ENCODE measurements around the gene CWC22. TPM values are rescaled to one million over a fixed set of nuclear protein-coding genes. Genes with fewer than 3 reads are reported as not detected.
"Not testable (repeated sequence)": the region's sequence is repeated elsewhere in the genome, so short reads cannot be mapped to it uniquely, and the experiment has no call there.

Gene CWC22
- polyA plus RNA-seq (2013, experiment 1 of 2) = 40.1 TPM
- polyA plus RNA-seq (2013, experiment 2 of 2) = 40.1 TPM

DNA sequence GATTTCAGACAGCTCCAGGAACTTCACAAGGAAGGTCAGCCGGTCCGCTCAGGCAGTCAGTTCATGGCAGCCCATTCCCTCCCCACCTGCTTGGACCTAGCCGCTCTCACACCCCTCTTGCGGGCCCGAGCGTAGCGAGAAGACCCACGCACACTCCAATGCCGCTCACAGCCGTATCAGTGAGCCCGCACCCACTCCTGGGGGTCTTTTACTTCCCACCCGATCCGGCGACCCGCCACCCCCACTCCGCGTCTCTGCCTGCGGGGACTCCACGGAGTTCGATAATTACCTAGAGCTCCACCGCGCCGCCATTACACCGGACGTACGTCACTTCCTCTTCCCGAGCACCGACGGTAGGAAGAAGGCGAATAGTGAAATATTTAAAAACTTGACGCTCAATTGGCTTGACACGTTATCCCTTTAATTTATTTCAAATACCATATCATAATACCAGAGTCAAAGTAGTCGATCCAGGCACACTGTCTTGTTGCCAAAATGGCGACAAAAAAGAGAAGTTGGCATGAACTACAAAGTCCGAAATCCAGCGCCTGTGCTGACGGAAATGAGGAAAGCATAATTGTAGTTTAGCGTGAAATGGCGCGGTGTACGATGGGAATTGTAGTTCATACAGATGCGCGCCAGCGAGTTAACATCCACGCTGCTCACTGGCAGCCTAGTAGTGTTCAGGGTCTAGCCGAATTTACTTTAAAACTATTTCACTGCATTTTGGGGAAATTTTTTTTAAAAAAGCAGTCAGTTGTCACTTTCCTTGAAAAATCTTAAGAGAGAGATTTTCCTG, at the start of gene CWC22:
Gene CWC22 (minus strand): TSS at position 517 of the 799 bp plus-strand sequence. CDS start 13,956 bp downstream, outside the sequence.
- Histone ChIP-seq H3K79me2 (ENCODE audit: control insufficient read depth, insufficient read depth, low read length) (peaks cover 42% of the 10 kb centered on the region), H3K56ac (ENCODE audit: low read length) (peak within 1 kb of the TSS; percentile 94), H3K27ac (ENCODE audit: low read depth, low read length) (peak within 1 kb of the TSS; percentile 62), H2BK15ac (replicated peaks; ENCODE audit: low read depth) (peak within 1 kb of the TSS; percentile 86), H3K23ac (ENCODE audit: low read length) (peak within 1 kb of the TSS; percentile 19), H3K4me3 (ENCODE audit: low read length) (peak within 1 kb of the TSS; percentile 94), H2BK120ac (ENCODE audit: low read depth, low read length) (no peak within 1 kb of the TSS), H3K27me3 (ENCODE audit: insufficient read depth, low read length, poor library complexity) (no peaks in the 10 kb centered on the region), H3K4me1 (ENCODE audit: control insufficient read depth, low read depth, low read length) (no peaks in the 10 kb centered on the region), H2AK5ac (ENCODE audit: low read length) (no peak within 1 kb of the TSS), H3K4me2 (ENCODE audit: low read length) (peak within 1 kb of the TSS; percentile 73), H4K5ac (ENCODE audit: low read length) (peak within 1 kb of the TSS; percentile 59), H3K4ac (ENCODE audit: low read depth, low read length) (peak within 1 kb of the TSS; percentile 20), H2BK5ac (ENCODE audit: low read length) (no peak within 1 kb of the TSS), H3K18ac (ENCODE audit: low read length) (peak within 1 kb of the TSS; percentile 83), H4K8ac (ENCODE audit: low read depth, low read length) (peak within 1 kb of the TSS; percentile 57), H3K9ac (ENCODE audit: low read length) (peak within 1 kb of the TSS; percentile 90), H3K36me3 (ENCODE audit: control insufficient read depth, insufficient read depth, low read length) (no peaks in the 10 kb centered on the region), H3K79me1 (ENCODE audit: low read length) (peaks cover 11% of the 10 kb centered on the region)
- peak; percentile 95 for DNase-seq
- WGBS (ENCODE audit: extremely low coverage, insufficient coverage, low lambda C conversion rate) = no CpG with 5 or more reads among the region's 46 CpGs

DNA sequence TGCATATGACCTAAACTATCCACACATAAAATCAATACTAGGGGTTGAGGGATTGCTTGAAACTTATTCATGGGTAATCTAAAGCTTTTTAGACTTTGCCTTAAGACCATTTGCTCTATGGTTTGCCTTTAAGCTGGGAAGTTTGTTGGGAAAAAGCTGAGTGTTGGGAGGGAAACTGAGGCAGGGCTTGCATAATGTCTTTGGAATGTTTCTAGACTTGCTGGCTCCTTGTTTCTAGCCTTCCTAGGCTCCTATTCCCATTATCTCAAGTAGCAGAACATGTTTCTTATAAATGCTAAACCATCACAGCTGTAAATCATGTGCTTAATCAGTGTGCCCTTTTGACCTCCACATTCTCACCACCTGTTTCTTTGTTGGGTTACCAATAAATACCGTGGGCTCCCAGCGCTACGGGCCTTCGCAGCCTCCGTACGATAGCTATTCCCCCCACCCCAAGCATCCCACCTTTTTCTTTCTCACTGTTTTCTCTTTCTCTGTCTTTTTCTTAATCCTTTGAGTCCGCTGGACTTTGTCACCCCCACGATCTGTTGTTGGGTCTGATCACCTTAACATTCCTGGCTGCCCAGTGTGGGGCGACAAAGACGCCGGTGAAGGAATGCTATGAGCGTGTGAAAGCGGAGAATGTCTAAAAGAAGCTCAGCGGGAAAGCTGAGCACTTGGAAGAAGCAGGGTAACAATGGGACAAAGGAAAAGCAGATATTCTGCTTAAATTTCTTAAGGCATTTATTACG, 49.4 kb upstream of the CWC22 start:
- no peak overlapping the region for H4K8ac ChIP-seq (ENCODE audit: low read depth, low read length)
- DNase-seq = peak; percentile 89
- no peak overlapping the region for H3K23ac ChIP-seq (ENCODE audit: low read length)
- no peak overlapping the region for H2AK5ac ChIP-seq (ENCODE audit: low read length)
- H3K4me1 ChIP-seq (ENCODE audit: control insufficient read depth, low read depth, low read length) = peaks cover 4% of the 10 kb centered on the region
- H3K56ac ChIP-seq (ENCODE audit: low read length) = peak overlapping the region; percentile 46
- H2BK120ac ChIP-seq (ENCODE audit: low read depth, low read length) = no peak overlapping the region
- H3K27me3 ChIP-seq (ENCODE audit: insufficient read depth, low read length, poor library complexity) = no peaks in the 10 kb centered on the region
- no peak overlapping the region for H3K4ac ChIP-seq (ENCODE audit: low read depth, low read length)
- WGBS (ENCODE audit: extremely low coverage, insufficient coverage, low lambda C conversion rate) = no CpG with 5 or more reads among the region's 15 CpGs
- no peak overlapping the region for H3K18ac ChIP-seq (ENCODE audit: low read length)
- no peaks in the 10 kb centered on the region for H3K36me3 ChIP-seq (ENCODE audit: control insufficient read depth, insufficient read depth, low read length)
- no peak overlapping the region for H2BK15ac ChIP-seq (replicated peaks; ENCODE audit: low read depth)
- no peak overlapping the region for H3K9ac ChIP-seq (ENCODE audit: low read length)
- H3K27ac ChIP-seq (ENCODE audit: low read depth, low read length) = peak overlapping the region; percentile 94
- H3K4me2 ChIP-seq (ENCODE audit: low read length) = no peak overlapping the region
- H4K5ac ChIP-seq (ENCODE audit: low read length) = no peak overlapping the region
- H2BK5ac ChIP-seq (ENCODE audit: low read length) = no peak overlapping the region
- no peaks in the 10 kb centered on the region for H3K79me1 ChIP-seq (ENCODE audit: low read length)
- no peak overlapping the region for H3K4me3 ChIP-seq (ENCODE audit: low read length)
- H3K79me2 ChIP-seq (ENCODE audit: control insufficient read depth, insufficient read depth, low read length) = no peaks in the 10 kb centered on the region

DNA sequence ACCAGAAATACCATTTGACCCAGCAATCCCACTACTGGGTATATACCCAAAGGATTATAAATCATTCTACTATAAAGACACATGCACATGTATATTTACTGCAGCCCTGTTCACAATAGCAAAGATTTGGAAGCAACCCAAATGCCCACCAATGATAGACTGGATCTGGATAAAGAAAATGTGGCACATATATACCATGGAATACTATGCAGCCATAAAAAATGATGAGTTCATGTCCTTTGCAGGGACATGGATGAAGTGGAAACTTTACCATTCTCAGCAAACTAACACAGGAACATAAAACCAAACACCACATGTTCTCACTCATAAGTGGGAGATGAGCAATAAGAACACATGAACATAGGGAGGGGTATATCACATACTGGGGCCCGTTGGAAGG, 47.5 kb upstream of the CWC22 start:
- not testable (repeated sequence) for H3K27ac ChIP-seq (ENCODE audit: low read depth, low read length); H2AK5ac ChIP-seq (ENCODE audit: low read length); H4K8ac ChIP-seq (ENCODE audit: low read depth, low read length); H3K27me3 ChIP-seq (ENCODE audit: insufficient read depth, low read length, poor library complexity); H3K9ac ChIP-seq (ENCODE audit: low read length); H3K4me3 ChIP-seq (ENCODE audit: low read length); H3K79me1 ChIP-seq (ENCODE audit: low read length); H3K4ac ChIP-seq (ENCODE audit: low read depth, low read length); H2BK15ac ChIP-seq (replicated peaks; ENCODE audit: low read depth); H4K5ac ChIP-seq (ENCODE audit: low read length); H2BK120ac ChIP-seq (ENCODE audit: low read depth, low read length); H3K18ac ChIP-seq (ENCODE audit: low read length); H3K36me3 ChIP-seq (ENCODE audit: control insufficient read depth, insufficient read depth, low read length); H2BK5ac ChIP-seq (ENCODE audit: low read length); DNase-seq; H3K4me1 ChIP-seq (ENCODE audit: control insufficient read depth, low read depth, low read length); H3K56ac ChIP-seq (ENCODE audit: low read length); H3K4me2 ChIP-seq (ENCODE audit: low read length); H3K23ac ChIP-seq (ENCODE audit: low read length); H3K79me2 ChIP-seq (ENCODE audit: control insufficient read depth, insufficient read depth, low read length)
- no CpG with 5 or more reads among the region's 1 CpG for WGBS (ENCODE audit: extremely low coverage, insufficient coverage, low lambda C conversion rate)

DNA sequence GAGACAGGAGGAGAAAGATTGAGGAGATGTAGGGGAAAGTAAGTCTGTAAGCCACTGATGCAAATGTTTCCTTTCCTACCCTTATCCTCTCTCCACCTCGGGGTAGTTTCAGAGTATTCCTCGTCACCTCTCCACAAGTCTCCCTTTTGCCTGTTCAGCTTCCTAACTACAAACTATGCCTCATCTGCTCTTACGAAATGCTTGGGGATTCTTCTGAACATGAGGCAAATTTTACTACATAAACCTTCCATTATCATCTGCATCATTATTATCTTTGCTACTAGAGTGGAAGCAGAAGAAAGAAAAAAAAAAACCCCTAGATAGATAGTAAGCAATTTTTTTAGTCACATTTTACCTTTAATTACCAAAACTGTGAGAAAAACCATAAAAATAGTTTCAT, 43.1 kb upstream of the CWC22 start:
- Histone ChIP-seq H3K4me2 (ENCODE audit: low read length) (no peak overlapping the region), H3K18ac (ENCODE audit: low read length) (no peak overlapping the region), H3K79me2 (ENCODE audit: control insufficient read depth, insufficient read depth, low read length) (no peaks in the 10 kb centered on the region), H2BK5ac (ENCODE audit: low read length) (no peak overlapping the region), H3K4me3 (ENCODE audit: low read length) (no peak overlapping the region), H4K8ac (ENCODE audit: low read depth, low read length) (no peak overlapping the region), H3K27ac (ENCODE audit: low read depth, low read length) (no peak overlapping the region), H3K79me1 (ENCODE audit: low read length) (no peaks in the 10 kb centered on the region), H4K5ac (ENCODE audit: low read length) (no peak overlapping the region), H3K27me3 (ENCODE audit: insufficient read depth, low read length, poor library complexity) (no peaks in the 10 kb centered on the region), H3K23ac (ENCODE audit: low read length) (no peak overlapping the region), H3K4me1 (ENCODE audit: control insufficient read depth, low read depth, low read length) (no peaks in the 10 kb centered on the region), H3K36me3 (ENCODE audit: control insufficient read depth, insufficient read depth, low read length) (no peaks in the 10 kb centered on the region), H3K4ac (ENCODE audit: low read depth, low read length) (no peak overlapping the region), H2BK120ac (ENCODE audit: low read depth, low read length) (no peak overlapping the region), H2AK5ac (ENCODE audit: low read length) (no peak overlapping the region), H2BK15ac (replicated peaks; ENCODE audit: low read depth) (no peak overlapping the region), H3K56ac (ENCODE audit: low read length) (no peak overlapping the region), H3K9ac (ENCODE audit: low read length) (no peak overlapping the region)
- DNase-seq = no peak
- no CpG with 5 or more reads among the region's 3 CpGs for WGBS (ENCODE audit: extremely low coverage, insufficient coverage, low lambda C conversion rate)

DNA sequence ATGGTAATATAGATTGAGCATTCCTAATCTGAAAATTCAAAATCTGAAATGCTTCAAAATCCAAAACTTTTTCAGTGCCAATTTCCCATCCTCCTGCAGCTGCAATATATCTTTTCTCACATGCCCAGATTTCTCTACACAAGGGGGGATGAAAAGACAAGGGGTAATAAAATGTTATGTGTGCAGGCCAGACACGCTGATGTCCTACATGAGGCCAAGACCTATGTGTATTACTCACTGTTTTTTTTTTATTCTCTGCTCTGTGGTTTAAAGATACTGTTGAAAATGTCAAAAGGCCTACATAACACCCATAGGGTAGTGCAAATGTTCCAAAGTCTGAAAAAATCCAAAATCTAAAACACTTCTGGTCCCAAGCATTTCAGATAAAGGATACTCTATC, 41.2 kb upstream of the CWC22 start:
- no peaks in the 10 kb centered on the region for H3K79me2 ChIP-seq (ENCODE audit: control insufficient read depth, insufficient read depth, low read length)
- no peak overlapping the region for H3K23ac ChIP-seq (ENCODE audit: low read length)
- H3K4me3 ChIP-seq (ENCODE audit: low read length) = no peak overlapping the region
- H3K9ac ChIP-seq (ENCODE audit: low read length) = no peak overlapping the region
- H3K4me2 ChIP-seq (ENCODE audit: low read length) = no peak overlapping the region
- H3K79me1 ChIP-seq (ENCODE audit: low read length) = no peaks in the 10 kb centered on the region
- no peak overlapping the region for H3K4ac ChIP-seq (ENCODE audit: low read depth, low read length)
- H2BK15ac ChIP-seq (replicated peaks; ENCODE audit: low read depth) = no peak overlapping the region
- no peak for DNase-seq
- no peaks in the 10 kb centered on the region for H3K27me3 ChIP-seq (ENCODE audit: insufficient read depth, low read length, poor library complexity)
- no peak overlapping the region for H3K27ac ChIP-seq (ENCODE audit: low read depth, low read length)
- H3K4me1 ChIP-seq (ENCODE audit: control insufficient read depth, low read depth, low read length) = no peaks in the 10 kb centered on the region
- no CpG with 5 or more reads among the region's 1 CpG for WGBS (ENCODE audit: extremely low coverage, insufficient coverage, low lambda C conversion rate)
- no peak overlapping the region for H2BK120ac ChIP-seq (ENCODE audit: low read depth, low read length)
- H2BK5ac ChIP-seq (ENCODE audit: low read length) = no peak overlapping the region
- H4K5ac ChIP-seq (ENCODE audit: low read length) = no peak overlapping the region
- H3K36me3 ChIP-seq (ENCODE audit: control insufficient read depth, insufficient read depth, low read length) = no peaks in the 10 kb centered on the region
- no peak overlapping the region for H3K18ac ChIP-seq (ENCODE audit: low read length)
- no peak overlapping the region for H2AK5ac ChIP-seq (ENCODE audit: low read length)
- H4K8ac ChIP-seq (ENCODE audit: low read depth, low read length) = no peak overlapping the region
- H3K56ac ChIP-seq (ENCODE audit: low read length) = no peak overlapping the region
